Hematopoietic multipotent progenitor cell (in vitro differentiated cells): ENCODE measurements around the gene ACTL6B. TPM values are rescaled to one million over a fixed set of nuclear protein-coding genes. Genes with fewer than 3 reads are reported as not detected.

Source experiments
- DNase-seq, 3 donors: peaks; one replicate each; pipeline ENCODE4 v3.0.0-alpha.2; 2011 to 2015; ENCODE audit warnings: low read depth in 2 of 3, low spot score in 2 of 3
- total RNA-seq: library from RNA; depleted of rRNA; stranded (reverse); fragments of >200 nt; gene quantifications from one replicate; pipeline ENCODE4 v1.2.3, GENCODE V29; 2012

ACTL6B gene
- total RNA-seq, 1 donor, result not detected

GRCh38 chr7:100630066-100630465 is 26.2 kb downstream of the ACTL6B start:
- no peak for DNase-seq

- DNase-seq, result peak in 1 of 3 donors; percentile 30
Observed at GRCh38 chr7:100629117-100629716, 27.0 kb downstream of the ACTL6B start.

- DNase-seq, result no peak
Observed at GRCh38 chr7:100627238-100627549, 29.1 kb downstream of the ACTL6B start.

GRCh38 chr7:100626530-100627237 is 29.6 kb downstream of the ACTL6B start:
- peak; percentile 76 to 80 (median 78) for DNase-seq

GRCh38 chr7:100626055-100626454 is 30.2 kb downstream of the ACTL6B start:
- DNase-seq, result no peak

- DNase-seq, result no peak
Observed at GRCh38 chr7:100623951-100624824, 32.1 kb downstream of the ACTL6B start.

- DNase-seq, result no peak
Observed at GRCh38 chr7:100621554-100621953, 34.7 kb downstream of the ACTL6B start.

- DNase-seq, result no peak
Observed at GRCh38 chr7:100620804-100621203, 35.4 kb downstream of the ACTL6B start.

- DNase-seq, result no peak
Observed at GRCh38 chr7:100620239-100620638, 36.0 kb downstream of the ACTL6B start.

GRCh38 chr7:100614308-100614861 is 41.9 kb downstream of the ACTL6B start:
- no peak for DNase-seq

GRCh38 chr7:100613412-100614175 is 42.7 kb downstream of the ACTL6B start:
- DNase-seq, result no peak

- DNase-seq, result peak in 2 of 3 donors; percentile 43 to 65
Observed at GRCh38 chr7:100612730-100613390, 43.4 kb downstream of the ACTL6B start.

- DNase-seq, result peak; percentile 89 to 99 (median 98)
Observed at GRCh38 chr7:100611983-100612729, 44.1 kb downstream of the ACTL6B start, which contains the start of gene MOSPD3. Gene MOSPD3 (plus strand): TSS chr7:100612540. CDS start chr7:100612792, 252 bp downstream.

- no peak for DNase-seq
Observed at GRCh38 chr7:100609958-100610357, 46.3 kb downstream of the ACTL6B start.

- DNase-seq, result no peak
Observed at GRCh38 chr7:100607111-100607510, 49.1 kb downstream of the ACTL6B start.

- no peak for DNase-seq
Observed at GRCh38 chr7:100606313-100606712, 49.9 kb downstream of the ACTL6B start.

- DNase-seq, result peak in 1 of 3 donors; percentile 32
Observed at GRCh38 chr7:100604976-100605911, 51.0 kb downstream of the ACTL6B start.
